ENCODE measurements around the gene TOMM7.

DNA sequence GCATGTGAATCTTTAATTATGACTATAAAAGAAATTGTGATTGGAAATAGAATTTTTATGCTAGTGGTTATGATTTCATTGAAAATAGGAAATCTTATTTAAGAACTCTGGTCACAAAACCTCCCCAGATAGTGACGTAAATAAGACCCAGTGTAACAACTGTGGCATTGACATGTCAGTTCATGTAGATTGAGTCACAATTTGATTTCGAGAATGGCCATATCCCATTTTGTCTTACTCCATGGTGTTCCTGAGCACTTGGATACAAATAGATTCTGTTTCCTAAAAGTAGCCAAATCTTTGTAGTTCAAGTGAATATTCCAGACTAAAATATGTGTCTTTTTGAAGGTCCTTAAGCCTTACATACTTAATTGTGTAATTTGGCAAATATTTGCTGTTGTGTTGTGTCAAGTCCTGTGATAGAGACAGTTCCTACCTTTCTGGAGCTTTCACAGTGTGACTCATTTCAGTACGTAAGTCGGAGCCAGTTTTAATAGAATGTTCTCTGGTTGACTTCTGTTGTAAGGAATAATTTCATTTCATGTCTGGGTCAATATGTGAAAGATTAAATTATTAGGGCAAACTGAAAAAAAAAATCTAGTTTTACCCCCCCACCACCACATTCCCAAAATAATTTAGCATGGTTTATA, 37.1 kb upstream of the TOMM7 start:
- TF ChIP-seq, protein P1, sequence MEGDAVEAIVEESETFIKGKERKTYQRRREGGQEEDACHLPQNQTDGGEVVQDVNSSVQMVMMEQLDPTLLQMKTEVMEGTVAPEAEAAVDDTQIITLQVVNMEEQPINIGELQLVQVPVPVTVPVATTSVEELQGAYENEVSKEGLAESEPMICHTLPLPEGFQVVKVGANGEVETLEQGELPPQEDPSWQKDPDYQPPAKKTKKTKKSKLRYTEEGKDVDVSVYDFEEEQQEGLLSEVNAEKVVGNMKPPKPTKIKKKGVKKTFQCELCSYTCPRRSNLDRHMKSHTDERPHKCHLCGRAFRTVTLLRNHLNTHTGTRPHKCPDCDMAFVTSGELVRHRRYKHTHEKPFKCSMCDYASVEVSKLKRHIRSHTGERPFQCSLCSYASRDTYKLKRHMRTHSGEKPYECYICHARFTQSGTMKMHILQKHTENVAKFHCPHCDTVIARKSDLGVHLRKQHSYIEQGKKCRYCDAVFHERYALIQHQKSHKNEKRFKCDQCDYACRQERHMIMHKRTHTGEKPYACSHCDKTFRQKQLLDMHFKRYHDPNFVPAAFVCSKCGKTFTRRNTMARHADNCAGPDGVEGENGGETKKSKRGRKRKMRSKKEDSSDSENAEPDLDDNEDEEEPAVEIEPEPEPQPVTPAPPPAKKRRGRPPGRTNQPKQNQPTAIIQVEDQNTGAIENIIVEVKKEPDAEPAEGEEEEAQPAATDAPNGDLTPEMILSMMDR (IDR thresholded peaks at IDR 0.05 in 8 of 11, conservative IDR thresholded peaks at IDR 0.05 in 3 of 11): no peak
- TF ChIP-seq POLR2AphosphoS5 (IDR thresholded peaks at IDR 0.05) (no peak), POLR2A (IDR thresholded peaks at IDR 0.05) (no peak)

Data from spleen (tissue), 7 donors.